UCSD-AML1 (cell line): ENCODE measurements around the gene CROCC2.

Source experiments
- DNase-seq: peaks from one replicate; lab custom pipeline; 2025; ENCODE audit not compliant: unreplicated experiment; lab: John Stamatoyannopoulos, UW

CROCC2 gene

DNA sequence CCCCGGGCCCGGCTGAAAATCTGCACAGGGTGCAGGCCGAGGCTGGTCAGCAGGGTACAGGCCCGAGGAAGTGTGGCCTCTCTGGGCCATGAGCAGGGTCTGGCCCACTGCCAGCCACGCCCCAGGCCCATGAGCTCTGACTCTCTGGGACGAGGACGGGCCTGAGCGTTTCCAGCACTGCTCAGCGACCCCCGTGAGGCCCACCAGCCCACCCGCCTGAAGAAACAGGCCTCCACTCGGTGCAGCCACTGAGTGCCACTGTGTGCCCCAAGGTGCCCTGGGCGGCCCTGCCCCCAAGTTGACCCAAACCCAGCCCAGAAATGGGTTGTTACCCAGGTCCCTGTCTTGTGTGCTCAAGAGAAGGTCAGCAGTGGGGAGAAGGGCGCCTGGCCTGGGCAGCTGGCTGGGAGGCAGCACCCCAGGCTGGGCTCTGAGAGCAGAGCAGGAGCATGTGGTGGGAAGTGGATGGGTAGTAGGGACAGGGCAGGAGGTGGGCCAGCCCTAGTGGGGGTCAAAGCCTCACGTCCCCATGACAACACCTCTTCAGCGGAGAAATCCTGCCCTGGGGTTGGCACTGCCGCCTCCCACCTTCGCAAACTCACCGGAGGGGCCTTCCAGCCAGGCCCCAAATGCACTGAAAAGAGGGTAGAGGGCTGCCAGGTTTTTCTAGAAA lies 90.2 kb downstream of the CROCC2 start:
- DNase-seq, result no peak

DNA sequence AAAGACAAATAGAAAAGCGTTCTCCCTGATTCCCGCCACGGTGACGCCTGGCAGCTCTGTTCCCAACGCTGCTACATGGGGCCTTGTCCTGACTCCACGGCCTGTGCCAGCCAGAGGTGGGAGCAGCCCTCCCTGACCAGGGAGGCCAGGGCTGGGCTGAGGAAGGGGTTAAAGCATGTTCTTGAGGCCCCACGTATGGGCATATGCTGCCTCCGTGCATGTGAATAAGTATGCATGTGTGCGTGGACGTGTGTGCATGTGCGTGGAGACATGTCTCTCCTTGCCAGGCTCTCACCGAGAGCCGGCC lies 90.7 kb downstream of the CROCC2 start:
- DNase-seq, result no peak

DNA sequence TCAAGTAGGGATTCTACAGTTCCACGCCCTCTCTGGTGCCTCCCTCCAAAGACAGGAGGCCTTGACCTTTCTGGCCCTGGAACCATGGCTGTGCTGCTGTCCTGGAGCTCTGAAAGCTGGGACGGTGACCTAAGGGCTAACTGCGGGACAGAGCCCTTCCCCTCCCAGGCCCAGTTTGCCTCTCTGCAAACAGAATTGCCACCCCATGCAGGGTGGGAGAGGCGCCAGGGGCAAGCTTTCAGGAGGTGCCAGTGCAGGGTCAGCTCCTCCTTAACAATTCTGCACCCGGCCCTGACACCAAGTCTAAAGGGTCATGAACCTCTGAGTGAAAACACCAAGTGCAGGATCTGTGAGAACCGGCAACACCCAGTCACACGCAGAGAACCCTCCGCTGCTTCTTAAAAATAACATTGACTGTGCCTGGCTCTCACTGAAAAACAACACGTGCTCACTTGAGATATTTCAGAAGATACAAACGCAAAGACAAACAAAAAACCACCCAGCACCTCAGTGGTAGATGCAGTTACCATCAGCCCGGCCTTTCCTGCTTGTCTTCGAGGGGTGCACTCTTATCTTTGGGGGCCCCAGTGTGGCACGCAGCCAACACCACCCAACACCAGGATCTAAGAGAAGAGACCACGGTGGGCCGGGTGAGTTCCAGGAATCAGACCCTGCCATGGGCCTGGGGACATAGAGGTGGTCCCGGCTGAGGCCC lies 91.2 kb downstream of the CROCC2 start:
- DNase-seq, result no peak

DNA sequence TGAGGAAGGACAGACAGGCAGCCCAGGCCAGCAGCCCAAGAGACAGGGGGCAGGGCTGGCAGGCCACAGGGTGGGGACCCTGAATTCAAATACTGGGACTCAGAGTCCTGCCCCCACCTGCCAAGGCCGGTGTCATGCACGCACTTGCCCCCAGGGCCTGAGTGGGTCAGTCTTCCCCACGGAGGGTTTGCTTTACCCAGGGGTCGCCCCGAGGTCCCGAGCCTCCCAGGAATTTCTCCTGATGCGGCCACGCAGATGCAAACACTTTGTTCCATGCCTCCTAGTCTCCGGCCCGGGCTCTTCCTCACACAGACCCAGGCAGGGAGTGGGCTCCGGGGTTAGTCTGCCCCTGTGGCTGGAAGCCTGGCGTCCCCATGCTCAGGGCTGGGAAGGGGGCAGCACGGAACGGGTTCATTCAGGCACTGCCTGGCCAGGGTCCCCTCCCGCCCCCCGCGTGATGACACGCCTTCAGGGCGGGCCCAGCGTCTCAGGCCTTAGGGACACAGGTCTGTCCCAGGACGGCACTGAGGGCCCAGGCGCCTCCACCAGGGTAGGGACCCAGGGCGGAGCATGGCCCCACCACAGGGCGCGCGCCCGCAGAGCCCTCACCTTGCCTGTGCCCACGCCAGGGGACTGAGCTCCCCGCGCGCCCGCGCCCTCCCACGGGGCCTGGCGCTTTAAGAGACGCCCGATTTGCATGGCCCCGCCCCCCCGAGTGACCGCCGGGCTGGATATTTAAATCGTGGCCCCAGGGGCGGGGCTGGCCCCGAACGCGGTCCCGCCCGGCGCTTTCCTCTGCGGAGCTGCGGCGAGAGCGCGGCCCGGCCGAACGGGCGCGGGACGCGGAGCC lies 91.9 kb downstream of the CROCC2 start, which contains the start of gene SNED1:
Gene SNED1 (plus strand): TSS at position 763 of the 850 bp plus-strand sequence. CDS start 220 bp downstream, outside the sequence.
- DNase-seq, result peak; percentile 84

DNA sequence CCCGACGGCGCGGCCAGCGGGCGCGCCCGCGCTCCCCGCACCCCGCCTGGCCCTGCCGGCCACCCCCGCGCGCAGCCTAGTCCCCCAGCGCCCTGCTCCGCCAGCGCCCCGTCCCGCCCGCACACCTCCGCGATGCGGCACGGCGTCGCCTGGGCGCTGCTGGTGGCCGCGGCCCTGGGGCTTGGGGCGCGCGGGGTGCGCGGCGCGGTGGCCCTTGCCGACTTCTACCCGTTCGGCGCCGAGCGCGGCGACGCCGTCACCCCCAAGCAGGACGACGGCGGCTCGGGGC lies 92.5 kb downstream of the CROCC2 start:
- DNase-seq, result no peak

DNA sequence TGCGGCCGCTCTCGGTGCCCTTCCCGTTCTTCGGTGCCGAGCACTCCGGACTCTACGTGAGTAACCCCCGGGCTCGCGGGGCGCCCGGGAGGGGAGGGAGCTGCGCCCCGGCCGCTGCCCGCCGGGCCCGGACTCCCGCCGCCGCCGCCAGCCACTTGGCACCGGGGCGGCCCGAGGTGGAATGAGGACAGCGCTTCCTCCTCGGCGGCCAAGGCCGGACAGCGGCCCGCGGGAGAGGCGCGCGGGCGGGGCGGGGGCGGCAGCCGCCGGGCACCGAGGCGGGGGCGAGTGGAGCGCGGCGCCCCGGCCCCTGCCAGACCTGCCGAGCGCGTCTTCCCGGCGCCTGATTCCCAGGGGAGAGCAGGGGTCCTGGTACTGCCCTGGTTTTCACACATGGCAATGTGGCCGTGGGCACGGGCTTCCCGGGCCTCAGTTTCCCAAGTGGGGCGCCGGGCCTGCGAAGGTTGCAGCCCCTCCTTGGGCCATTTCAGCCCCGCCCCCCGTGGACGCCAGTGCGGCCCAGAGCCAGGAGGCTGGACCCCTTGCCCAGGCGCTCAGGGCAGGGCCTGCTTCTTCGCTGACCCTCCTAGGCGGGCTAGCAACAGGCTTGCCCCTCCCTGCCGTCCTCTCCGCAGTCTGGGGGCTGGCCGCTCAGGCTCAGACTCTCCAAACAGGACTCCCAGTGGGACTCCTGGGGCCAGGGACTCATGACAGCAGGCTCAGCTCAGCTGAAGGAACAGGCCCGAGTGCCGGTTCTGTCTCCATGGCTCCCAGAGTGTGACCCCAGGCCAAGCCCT lies 93.1 kb downstream of the CROCC2 start:
- no peak for DNase-seq

DNA sequence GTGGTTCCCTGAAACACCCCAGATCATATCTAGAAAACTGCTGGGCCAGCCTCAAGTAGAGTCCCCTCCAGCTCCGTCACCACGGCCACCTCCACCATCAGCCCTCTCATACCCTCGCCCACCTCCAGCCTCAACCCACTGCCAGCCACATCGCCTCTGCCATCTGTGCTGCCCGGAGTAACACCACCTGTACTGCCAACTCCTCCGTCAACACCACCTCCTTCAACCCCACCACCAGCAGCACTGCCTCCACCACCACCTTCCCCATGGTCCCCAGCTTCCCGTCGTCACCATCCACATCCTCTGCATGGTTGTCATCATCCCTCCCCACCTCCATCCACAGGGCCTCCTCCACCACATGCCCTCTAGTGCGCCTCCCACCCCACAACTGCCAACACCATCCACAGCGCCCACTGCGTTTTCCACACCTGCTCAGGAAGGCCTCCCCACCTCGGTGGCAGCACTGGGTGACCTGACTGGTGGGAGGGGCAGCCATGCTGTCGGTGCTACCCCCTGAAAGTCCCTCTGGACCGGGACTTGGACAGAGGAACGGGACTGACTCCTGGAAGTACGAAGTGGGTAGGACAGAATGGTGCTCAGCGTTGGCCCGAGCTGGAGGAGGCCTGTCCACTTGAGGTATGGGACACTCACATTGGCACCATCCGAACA lies 93.9 kb downstream of the CROCC2 start:
- no peak for DNase-seq

DNA sequence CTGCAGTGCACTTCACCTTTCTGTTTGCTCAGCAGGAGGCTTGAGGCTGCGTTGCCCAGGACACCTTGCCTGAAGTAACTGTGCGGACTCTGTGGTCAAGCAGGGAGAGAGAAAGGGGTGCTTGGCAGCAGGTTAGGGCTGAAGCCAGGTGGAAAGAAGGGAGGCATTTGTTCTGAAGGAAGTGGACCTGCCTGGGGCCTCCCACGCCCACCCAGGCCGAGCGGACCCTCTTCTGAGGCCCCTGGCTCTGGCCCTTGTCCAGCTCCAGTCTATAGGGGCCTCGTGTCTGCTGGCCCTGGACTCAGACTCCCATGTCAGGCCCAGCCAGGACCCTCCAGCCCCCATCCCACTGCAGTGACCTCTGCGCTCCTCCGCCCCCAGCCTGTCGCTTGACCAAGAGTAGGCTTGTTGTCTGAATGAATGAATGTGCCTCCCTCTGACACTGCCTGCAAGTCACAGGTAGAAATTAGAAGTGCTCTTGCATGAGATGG lies 94.7 kb downstream of the CROCC2 start:
- DNase-seq, result no peak

DNA sequence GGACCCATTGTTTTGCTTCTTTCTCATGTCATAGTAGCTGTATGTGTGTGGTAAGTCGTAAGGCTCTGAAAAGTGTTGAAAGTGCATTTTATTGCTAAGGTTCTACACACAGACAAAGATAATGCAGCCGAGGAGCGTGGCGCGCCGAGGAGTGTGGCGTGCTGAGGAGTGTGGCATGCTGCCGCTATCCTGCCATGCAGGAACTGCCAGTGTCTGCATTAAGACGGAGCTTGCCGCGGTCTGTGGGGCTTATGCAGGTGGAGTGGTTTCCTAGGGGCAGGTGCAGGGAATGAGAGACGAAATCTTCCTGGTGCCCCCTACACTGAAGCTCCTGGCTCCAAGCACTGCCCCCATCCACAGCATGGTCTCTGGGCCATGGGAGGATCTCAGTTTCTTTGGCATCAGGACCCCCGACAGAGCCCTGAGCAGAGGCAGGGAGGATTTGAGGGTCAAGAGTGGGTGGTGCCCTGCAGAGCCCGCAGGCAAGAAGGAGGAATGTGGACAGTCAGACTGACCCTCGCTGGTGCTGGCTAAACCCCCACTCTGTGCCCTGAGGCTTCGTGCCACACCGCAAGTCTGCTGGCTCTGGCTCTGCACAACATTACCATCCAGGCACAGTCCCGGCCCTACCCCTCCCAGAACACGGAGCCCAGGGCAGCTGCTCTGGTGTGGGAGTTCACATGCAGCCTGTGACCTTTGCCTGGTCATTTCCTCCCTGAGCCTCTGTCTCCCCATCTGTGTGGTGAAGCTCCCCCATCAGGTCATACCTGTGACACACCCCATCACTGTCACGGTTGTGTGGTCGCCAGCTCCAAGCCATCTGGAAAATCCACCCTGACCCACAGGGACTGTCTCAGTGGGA lies 95.5 kb downstream of the CROCC2 start:
- no peak for DNase-seq

DNA sequence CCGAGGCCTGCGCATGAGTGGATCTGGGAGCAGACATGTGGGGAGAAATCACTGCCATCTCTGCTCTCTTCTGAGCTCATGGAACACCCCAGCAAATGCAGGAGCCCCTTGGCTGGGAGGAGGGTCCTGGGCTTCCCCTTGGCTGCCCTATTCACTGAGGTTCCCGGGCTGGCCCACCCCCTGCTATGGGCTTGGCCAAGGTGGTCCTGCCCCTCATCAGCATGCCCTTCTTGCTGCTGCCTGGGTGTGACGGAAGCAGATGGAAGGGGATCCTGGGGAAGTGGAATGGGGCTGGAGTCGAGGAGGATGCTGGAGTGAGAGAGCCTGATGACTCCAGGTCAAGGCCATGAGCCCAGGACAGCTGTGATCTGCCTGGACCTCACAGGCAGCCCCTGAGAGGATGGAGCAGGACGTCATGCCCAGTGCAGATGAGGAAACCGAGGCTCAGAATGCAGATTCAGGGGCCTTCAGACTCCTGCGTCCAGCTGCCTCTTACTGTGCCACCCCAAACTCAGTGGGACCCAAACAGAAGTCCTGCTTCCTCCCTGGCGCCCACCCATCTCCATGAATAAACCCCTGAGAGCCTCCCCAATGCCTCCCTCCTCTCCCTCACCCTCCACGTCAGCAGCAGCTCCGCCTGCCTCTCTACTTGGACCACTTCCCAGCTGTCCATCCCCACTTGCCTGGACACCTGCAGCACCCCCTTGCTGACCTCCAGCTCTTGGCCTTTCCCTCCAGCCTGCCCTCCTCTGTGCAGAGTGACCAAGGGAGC lies 96.3 kb downstream of the CROCC2 start:
- DNase-seq, result no peak

DNA sequence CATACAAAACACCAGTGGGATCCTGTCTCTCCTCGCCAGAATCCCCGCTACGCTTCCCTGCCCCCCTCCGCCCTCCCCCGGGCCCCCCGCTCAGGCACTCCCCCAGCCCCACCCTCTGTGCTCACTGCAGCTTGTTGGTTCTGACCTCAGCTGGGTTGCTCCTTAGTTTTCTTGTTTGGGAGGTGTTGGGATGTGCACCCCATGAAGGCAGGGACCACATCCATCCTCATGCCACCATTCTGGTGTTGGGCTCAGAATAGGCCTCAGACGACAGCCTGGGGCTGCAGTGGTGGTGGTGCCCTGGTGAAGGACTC lies 96.9 kb downstream of the CROCC2 start:
- no peak for DNase-seq

DNA sequence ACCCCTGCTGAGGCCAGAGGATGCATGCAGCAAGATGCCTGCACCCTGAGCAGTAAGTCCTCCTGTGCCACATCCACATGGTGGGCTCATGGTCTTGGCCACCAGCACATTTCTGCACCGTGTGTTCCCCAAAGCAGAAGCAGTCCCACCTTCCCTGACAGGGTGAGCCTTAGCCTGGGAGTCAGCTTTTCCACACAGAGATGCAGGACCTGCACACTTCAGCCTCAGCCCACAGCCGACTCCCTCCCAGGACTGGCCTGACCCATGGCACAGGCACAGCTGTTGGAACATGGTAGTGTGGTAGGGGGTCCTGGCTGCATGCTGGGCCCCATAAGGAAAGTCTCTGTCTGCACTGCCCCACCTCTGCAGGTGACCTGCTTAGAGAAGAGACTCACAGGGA lies 97.2 kb downstream of the CROCC2 start:
- no peak for DNase-seq

DNA sequence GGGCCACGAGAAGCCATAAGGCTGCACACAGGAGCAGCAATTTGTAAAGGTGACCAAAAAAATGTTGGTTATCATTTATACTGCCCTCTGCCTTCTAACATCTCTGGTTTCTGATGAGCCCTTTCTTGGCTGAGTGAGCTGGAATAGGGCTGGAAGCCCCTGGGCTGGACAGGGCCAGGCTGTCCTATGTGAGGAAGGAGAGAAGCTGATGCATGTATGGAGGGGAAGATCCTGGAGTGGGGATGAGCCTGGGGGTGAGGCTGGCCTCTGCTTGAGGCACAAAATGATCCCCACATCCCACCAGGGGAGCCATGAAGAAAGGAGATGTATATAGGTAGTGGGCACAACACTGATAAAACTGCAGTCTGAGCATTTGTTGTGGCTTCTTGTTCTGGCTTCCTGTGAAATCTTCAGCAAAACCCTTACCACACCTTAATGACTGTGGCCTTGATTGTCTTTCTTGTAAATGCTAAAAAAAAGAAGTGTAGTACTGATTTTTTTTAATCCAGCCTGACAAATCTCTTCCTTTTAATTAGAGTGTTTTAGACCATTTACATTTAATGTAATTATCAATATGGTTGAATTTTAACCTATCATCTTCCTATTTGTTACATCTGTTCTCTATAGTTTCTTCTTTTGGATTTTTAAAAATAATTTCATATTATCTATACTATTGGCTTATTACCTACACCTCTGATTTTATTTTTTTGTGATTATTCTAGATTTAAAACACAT lies 97.9 kb downstream of the CROCC2 start:
- DNase-seq, result no peak

DNA sequence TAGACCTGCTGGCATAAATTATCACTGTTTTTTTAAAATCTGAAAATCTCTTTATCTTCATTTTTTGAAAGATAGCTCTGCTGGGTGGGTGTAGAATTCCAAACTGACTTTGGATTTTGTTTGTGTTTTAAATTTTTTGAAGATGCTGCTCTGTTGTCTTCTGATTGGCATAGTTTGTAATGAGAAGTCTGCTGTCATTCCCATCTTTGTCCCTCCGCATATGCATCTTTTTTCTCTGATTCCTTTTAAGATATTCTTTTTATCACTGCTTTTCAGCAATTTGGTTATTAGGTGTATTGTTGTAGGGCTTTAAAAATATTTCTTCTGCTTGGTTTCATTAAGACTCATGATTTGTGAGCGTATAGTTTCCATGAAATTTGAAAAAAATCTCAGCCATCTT lies 99.4 kb downstream of the CROCC2 start:
- DNase-seq, result no peak

DNA sequence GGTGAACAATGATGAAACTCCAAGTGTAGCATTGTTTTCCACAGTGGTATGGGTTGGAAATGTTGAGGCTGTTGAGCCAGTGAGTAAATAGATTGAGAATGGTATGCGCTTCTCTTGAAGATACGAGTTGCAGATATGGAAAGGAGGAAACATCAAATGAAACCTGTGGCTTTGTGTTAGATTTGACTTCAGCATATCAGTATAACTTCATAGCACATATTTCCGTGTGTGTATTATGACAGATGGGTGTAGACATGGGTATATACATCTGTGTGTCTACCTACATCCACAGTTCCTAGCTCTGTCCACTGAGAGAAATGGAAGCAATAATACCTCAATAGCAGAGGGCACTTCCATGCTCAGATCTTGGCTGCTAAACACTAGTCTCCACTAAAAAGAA lies 100.3 kb downstream of the CROCC2 start:
- DNase-seq, result no peak

DNA sequence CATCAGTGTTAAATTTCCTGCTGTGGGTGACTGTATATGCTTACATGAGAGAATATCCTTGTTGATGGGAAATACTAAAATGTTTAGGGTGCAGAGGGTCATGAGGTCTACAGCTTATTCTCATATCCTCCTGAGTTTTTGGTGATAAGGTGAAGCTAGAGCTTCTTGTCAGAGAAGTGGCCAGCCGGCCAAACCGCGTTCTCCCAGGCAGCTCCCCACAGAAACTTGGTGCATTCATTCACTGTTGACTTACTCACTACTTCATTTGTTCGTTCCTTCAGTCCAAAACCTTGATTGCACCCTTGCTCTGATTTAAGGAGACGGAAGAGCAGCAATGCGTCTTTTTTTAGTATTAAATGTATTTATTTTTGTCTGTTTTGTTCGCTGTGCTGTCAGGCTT lies 101.0 kb downstream of the CROCC2 start:
- DNase-seq, result no peak

DNA sequence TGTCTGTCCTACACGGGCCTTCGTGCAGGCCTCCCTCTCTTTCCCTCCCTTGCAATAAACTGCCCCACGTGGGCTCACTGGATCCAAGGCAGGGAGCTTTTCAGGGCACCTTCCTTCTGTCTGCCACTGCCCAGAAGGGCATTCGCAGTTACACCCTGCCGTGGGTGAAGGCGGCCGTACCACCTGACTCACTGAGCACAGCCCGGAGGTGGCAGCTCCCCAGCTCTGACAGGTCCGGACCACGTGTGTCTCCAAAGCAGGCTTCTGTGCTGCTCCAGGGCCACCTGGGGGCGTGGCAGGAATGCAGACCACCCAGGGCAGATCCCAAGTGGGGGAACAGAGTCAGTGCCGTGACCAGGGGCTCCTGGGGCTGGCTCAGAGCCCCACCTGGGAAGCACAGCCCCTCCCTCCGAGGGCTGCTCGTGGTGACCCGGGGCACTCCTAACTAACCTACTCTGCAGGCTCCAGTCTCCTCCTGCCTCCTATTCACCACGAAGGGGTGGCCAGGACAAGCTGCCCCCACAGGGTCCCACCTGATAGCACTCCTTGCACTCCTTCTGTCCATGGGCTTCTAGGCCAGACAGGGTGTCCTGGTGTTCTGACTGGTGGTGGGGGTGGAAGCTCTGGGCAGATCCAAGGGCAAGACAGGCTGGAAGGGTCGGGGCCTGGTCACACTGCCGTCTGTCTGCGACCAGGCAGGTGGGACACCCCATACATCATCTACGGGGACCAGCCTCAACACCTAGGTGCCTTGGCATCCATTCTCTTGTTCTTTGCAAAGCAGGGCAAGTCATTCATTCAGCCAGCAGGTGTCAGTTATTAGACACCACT lies 102.0 kb downstream of the CROCC2 start:
- DNase-seq, result no peak

DNA sequence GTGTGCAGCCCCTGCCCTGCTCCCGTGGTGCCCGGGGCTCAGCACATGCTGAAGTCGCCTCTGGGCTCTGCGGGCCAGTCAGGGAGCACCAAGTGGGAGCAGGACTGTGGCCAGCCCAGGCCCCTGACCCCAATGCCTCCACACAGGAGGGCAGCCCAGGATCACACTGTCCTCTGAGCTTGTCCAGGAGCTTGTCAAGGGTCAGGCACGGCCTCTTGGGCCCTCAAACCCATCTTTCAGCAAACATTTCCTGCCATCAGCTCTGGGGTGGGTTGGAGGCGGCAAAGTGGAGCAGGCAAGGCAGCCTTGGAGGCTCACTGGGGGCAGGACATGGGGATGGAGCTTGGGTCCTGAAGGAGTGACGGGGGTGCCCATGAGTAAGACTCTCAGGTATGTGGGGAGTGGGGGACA lies 102.6 kb downstream of the CROCC2 start:
- DNase-seq, result no peak
